NCI-H2196 treated with DMSO at 0.1 percent for 48 hours (cell line): ENCODE data around the gene TBATA.

Experiments used
- DNase-seq: peaks from one replicate; lab custom pipeline; 2025; ENCODE audit not compliant: unreplicated experiment; lab: John Stamatoyannopoulos, UW

The TBATA gene

GRCh38 chr10:70763567-70763966, 21.6 kb downstream of the TBATA start:
- no peak for DNase-seq

DNA sequence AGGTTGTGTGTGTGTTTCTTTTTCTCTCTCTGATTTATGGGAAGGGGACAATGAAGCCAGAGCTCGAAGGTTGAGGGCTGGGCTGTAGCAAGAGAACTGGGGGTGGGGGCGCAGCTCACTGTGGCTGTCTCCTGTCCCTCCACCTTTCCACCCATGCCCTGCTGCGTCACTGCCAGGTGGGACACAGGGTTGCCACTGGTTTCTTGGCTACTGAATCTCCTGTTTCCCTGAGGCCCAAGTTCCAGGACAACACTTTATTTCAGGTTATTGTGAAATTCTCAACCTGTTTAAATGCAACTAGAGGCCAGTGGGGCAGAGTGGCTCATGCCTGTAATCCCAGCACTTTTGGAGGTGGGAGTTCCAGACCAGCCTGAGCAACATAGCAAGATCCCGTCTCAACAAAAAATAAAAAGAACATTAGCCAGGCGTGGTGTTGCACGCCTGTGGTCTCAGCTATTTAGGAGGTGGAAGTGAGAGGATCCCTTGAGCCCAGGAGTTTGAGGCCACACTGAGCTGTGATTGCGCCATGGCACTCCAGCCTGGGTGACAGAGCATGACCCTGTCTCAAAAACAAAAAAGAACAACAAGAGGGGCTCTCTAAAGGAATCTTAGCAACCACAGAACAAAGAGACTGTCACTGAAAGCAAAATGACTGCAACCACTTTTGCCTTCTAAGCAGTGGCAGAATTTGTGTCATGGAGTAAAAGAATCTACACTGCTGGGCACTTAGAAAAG, 22.6 kb downstream of the TBATA start:
- DNase-seq = no peak

GRCh38 chr10:70761727-70762350, 23.3 kb downstream of the TBATA start:
- DNase-seq = no peak

- DNase-seq = no peak
Measured at GRCh38 chr10:70761031-70761601, 24.1 kb downstream of the TBATA start.

- no peak for DNase-seq
Measured at GRCh38 chr10:70760271-70760787, 24.8 kb downstream of the TBATA start.

GRCh38 chr10:70759781-70760180, 25.4 kb downstream of the TBATA start:
- no peak for DNase-seq

DNA sequence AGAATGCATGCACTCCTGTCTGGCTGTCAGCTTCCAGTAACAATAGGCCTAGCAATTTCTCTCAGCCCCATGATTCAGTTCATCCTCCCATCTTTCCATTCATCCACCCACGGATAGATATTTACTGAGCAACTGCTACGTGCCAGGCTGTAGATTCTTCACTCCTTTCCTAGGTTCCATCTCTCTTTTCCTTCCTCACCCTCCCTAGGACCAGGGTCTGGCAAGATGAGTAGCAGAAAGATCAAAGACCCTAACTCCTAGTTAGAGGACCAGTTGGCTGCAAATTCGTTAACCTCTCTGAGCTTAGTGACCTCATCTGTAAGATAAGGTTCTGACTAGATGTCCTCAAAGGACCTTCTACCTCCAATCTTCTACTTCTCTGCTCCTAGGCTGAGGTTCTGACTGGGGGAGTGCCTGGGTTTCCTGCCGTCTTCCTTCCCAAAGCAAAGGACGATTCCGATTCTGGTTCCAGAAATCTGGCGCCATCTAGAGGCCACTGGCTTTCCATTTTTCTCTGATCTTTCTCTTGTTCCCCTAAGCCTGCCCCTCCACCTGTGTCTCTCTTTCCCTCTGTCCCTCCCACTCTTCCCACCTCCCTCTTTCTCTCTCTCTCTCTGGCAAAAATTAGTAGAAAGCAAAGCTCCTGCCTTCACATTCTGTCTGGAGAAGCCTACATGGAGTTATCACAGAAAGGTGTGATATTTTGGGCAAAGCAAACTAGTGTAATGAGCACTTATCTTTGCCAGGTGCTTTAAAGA, 26.2 kb downstream of the TBATA start:
- peak; percentile 38 for DNase-seq

DNA sequence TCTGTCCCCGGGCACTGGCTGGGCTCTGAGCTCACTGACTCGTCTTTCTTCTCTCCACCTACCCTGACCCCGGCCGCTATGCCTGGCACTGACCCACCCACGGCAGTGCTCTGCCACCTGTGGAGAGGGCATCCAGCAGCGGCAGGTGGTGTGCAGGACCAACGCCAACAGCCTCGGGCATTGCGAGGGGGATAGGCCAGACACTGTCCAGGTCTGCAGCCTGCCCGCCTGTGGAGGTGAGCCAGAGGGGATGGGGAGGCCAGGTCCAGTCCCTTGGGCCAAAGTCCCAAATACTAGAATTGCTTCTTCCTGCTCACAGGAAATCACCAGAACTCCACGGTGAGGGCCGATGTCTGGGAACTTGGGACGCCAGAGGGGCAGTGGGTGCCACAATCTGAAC, 27.3 kb downstream of the TBATA start:
- DNase-seq = no peak

GRCh38 chr10:70756700-70757360, 28.3 kb downstream of the TBATA start:
- DNase-seq = no peak

GRCh38 chr10:70753841-70754621, 31.1 kb downstream of the TBATA start:
- no peak for DNase-seq

- no peak for DNase-seq
Measured at GRCh38 chr10:70753026-70753663, 32.0 kb downstream of the TBATA start.

- DNase-seq = no peak
Measured at GRCh38 chr10:70752571-70752970, 32.6 kb downstream of the TBATA start.

DNA sequence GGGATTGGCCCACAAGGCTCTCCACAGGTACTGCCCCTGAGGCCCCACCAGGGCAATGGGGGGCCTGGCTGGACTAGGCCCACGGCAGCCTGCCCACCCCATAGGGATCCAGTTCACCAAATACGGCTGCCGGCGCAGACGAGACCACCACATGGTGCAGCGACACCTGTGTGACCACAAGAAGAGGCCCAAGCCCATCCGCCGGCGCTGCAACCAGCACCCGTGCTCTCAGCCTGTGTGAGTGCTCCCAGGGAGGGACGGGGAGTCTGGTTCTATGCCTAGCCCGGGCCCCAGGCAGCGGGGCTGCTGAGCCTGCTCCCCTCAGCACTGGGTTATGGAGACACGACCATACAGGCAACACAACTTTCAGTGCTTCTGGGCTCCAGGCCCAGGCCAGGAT, 33.2 kb downstream of the TBATA start:
- no peak for DNase-seq

GRCh38 chr10:70751356-70751755, 33.8 kb downstream of the TBATA start:
- DNase-seq = no peak

DNA sequence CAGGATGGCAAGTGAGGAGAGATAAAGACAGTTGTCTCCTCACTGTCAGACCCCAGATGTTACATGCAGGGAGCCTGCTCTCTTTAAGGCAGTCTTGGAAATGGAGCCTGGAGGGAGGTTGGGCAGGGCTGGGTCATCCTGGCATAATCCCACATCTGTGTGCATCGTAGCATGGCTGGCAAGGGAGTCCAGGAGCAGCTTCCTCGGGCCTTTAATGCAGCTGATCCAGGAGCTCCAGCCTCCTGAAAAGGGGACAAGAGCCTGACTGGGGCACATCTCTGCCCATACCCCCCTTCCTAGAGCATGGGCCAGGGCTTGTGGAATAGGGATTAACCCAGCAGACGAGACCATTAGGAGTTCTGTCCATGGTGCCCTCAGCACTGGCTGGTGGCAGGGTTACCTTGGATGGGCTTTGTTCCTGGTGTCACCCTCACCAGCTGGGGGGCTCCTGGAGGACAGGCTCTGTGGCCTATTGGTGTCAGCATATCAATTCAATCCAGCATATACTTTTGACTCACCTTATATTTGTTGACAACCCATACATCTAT, 34.9 kb downstream of the TBATA start:
- no peak for DNase-seq

- no peak for DNase-seq
Measured at GRCh38 chr10:70749756-70750155, 35.4 kb downstream of the TBATA start.

- DNase-seq = no peak
Measured at GRCh38 chr10:70748801-70749573, 36.2 kb downstream of the TBATA start.

- no peak for DNase-seq
Measured at GRCh38 chr10:70748305-70748704, 36.9 kb downstream of the TBATA start.
